K562 (cell line): ENCODE measurements around the gene STXBP5L.

Experiments used
- EGR1 ChIP-seq: fragments of 450-650 bp; conservative IDR thresholded peaks from 2 replicates; pipeline ENCODE4 v1.6.1; 2017; ENCODE audit warnings: mild to moderate bottlenecking
- GABPA ChIP-seq: fragments of 200-800 bp; sonication (Bioruptor generic); conservative IDR thresholded peaks from 2 replicates; pipeline ENCODE4 v1.6.1; 2016; ENCODE audit warnings: low read depth, missing genetic modification characterization, missing compliant biosample characterization
- GTF2F1 ChIP-seq: IDR thresholded peaks from 2 replicates; pipeline ENCODE4 v1.6.1; 2011; ENCODE audit warnings: low read depth, low read length, improper control_type of control experiment
- HDAC2 ChIP-seq: fragments of 450-650 bp; IDR thresholded peaks from 2 replicates; pipeline ENCODE4 v1.6.1; 2016; ENCODE audit warnings: mild to moderate bottlenecking
- RBFOX2 ChIP-seq: fragments of 200-400 bp; formaldehyde crosslinking; IDR thresholded peaks from 2 replicates; pipeline ENCODE4 v1.6.1; 2017; ENCODE audit warnings: low read depth, mild to moderate bottlenecking, low read length, moderate library complexity
- TBP ChIP-seq: optimal IDR thresholded peaks from 2 replicates; pipeline ENCODE3; 2011; ENCODE audit warnings: low read depth, low read length, improper control_type of control experiment
- YBX1 ChIP-seq: fragments of 450-650 bp; IDR thresholded peaks from 2 replicates; pipeline ENCODE4 v1.7.1; 2016; ENCODE audit warnings: mild to moderate bottlenecking
- ZNF140 ChIP-seq: fragments of 250-450 bp; sonication (Bioruptor Pico); IDR thresholded peaks from 2 replicates; pipeline ENCODE4 v1.8.0; 2021; ENCODE audit warnings: moderate library complexity, mild to moderate bottlenecking, inconsistent platforms

DNA sequence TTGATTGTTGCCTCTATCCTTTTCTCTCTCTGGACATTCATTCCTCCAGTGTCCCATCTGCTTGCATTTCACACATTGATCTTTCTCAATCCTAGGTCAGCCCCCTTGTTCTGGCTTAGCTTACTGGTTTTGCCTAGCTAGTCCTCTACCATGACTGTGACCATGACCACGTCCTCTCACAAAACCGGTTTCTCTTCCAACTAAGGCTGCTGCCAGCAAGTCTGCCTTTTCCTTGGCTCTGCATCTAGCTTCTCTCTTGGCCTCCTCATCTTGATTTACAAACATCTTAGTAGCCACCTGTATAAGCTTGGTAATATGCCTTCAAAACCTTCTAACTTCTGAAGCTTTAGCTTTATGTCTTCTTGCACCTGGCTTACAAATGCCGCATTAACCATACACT is 167.2 kb downstream of the STXBP5L start:
- TF ChIP-seq TBP (no peak), HDAC2 (no peak), YBX1 (no peak), EGR1 (no peak), GABPA (tag) (no peak), ZNF140 (CRISPR knock-in tag) (no peak), RBFOX2 (no peak), GTF2F1 (no peak)
